Vagina (tissue), 2 donors: Measurements from ENCODE around the gene PAX7.

Source experiments
- POLR2AphosphoS5 ChIP-seq, 2 donors: sonication (generic); formaldehyde crosslinking; IDR thresholded peaks; one replicate each; pipeline ENCODE4 v1.9.0; 2017; ENCODE audit warnings: antibody characterized with exemption in 2 of 2, mild to moderate bottlenecking in 2 of 2, low read depth in 1 of 2; ENCODE audit not compliant: insufficient read depth in 1 of 2
- TF ChIP-seq, protein P1 (sequence below), 3 experiments: fragments of 450-650 bp in 2 of 3; fragments of 200-600 bp in 1 of 3; sonication (generic) in 1 of 3; IDR thresholded peaks; one replicate each; pipeline ENCODE4 v1.5.1; 2017 to 2019; ENCODE audit warnings: antibody characterized with exemption in 3 of 3, mild to moderate bottlenecking in 2 of 3, moderate library complexity in 2 of 3

DNA sequence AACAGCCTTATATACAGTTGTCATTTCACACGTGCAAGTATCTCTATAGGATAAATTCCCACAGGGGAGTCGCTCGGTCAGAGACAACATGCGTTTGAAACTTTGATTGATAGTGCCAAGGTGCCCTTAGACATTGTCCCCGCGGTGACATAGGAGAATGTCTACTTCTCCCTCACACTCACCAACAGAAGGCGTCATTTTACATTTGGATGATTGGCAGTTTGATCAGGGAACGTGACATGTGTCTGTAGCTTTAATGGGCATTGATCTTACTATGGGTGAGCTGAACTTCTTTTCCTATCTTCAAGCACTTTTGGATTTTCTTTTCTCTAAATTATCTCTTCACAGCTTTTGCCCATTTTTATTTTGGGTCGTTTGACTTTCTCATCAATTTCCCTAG is 42.6 kb upstream of the PAX7 start:
- TF ChIP-seq, protein P1, sequence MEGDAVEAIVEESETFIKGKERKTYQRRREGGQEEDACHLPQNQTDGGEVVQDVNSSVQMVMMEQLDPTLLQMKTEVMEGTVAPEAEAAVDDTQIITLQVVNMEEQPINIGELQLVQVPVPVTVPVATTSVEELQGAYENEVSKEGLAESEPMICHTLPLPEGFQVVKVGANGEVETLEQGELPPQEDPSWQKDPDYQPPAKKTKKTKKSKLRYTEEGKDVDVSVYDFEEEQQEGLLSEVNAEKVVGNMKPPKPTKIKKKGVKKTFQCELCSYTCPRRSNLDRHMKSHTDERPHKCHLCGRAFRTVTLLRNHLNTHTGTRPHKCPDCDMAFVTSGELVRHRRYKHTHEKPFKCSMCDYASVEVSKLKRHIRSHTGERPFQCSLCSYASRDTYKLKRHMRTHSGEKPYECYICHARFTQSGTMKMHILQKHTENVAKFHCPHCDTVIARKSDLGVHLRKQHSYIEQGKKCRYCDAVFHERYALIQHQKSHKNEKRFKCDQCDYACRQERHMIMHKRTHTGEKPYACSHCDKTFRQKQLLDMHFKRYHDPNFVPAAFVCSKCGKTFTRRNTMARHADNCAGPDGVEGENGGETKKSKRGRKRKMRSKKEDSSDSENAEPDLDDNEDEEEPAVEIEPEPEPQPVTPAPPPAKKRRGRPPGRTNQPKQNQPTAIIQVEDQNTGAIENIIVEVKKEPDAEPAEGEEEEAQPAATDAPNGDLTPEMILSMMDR (IDR thresholded peaks at IDR 0.05): no peak
- TF ChIP-seq POLR2AphosphoS5 (IDR thresholded peaks at IDR 0.05; ENCODE audit: insufficient read depth in 1 of 2, low read depth in 1 of 2): no peak
